Measurements from ENCODE around the gene ARSK.

DNA sequence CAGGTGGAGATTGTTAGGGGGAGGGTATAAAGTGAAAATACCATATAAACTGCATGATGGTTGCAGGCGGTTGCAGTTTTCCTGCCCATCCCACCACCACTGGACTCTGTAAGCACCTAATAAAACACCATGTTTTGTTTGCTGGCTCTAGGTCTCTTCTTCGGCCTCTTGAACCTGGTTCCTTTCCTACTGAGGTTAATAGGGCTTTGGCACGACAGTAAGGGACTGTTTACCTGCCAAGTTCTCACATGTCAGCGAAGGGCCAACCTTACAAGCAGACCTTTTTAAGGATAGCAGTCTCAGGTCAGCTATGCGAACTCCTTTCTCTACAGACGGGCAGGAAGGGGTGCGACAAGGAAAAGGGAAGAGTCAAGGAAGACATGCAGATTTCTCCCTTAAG lies 88.3 kb downstream of the ARSK start:
- TF ChIP-seq ZNF324 (tag by site-specific recombination; IDR thresholded peaks at IDR 0.05) (no peak), ZNF140 (tag by site-specific recombination; IDR thresholded peaks at IDR 0.05) (no peak), ZXDB (tag by site-specific recombination; IDR thresholded peaks at IDR 0.05) (no peak), ZBTB1 (tag by site-specific recombination; IDR thresholded peaks at IDR 0.05) (no peak), SP2 (tag by site-specific recombination; IDR thresholded peaks at IDR 0.05) (no peak), ZSCAN5A (tag by site-specific recombination; IDR thresholded peaks at IDR 0.05) (no peak), TCF7L2 (IDR thresholded peaks at IDR 0.05; ENCODE audit: borderline replicate concordance, low read depth, low read length) (no peak)
- TF ChIP-seq, protein P1, sequence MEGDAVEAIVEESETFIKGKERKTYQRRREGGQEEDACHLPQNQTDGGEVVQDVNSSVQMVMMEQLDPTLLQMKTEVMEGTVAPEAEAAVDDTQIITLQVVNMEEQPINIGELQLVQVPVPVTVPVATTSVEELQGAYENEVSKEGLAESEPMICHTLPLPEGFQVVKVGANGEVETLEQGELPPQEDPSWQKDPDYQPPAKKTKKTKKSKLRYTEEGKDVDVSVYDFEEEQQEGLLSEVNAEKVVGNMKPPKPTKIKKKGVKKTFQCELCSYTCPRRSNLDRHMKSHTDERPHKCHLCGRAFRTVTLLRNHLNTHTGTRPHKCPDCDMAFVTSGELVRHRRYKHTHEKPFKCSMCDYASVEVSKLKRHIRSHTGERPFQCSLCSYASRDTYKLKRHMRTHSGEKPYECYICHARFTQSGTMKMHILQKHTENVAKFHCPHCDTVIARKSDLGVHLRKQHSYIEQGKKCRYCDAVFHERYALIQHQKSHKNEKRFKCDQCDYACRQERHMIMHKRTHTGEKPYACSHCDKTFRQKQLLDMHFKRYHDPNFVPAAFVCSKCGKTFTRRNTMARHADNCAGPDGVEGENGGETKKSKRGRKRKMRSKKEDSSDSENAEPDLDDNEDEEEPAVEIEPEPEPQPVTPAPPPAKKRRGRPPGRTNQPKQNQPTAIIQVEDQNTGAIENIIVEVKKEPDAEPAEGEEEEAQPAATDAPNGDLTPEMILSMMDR (tag by site-specific recombination; IDR thresholded peaks at IDR 0.05): no peak
- TF ChIP-seq, protein P2, sequence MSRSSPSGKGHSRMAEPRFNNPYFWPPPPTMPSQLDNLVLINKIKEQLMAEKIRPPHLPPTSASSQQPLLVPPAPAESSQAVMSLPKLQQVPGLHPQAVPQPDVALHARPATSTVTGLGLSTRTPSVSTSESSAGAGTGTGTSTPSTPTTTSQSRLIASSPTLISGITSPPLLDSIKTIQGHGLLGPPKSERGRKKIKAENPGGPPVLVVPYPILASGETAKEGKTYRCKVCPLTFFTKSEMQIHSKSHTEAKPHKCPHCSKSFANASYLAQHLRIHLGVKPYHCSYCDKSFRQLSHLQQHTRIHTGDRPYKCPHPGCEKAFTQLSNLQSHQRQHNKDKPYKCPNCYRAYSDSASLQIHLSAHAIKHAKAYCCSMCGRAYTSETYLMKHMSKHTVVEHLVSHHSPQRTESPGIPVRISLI (tag by site-specific recombination; IDR thresholded peaks at IDR 0.05): no peak

Data from HEK293 (cell line).